ENCODE results near the gene OAS3. TPM values are rescaled to one million over a fixed set of nuclear protein-coding genes. Genes with fewer than 3 reads are reported as not detected.
"Not testable (repeated sequence)": the region's sequence is repeated elsewhere in the genome, so short reads cannot be mapped to it uniquely, and the experiment has no call there.

OAS3 gene
- total RNA-seq, 2 donors from 2014 or later = 0.64 to 0.84 TPM

DNA sequence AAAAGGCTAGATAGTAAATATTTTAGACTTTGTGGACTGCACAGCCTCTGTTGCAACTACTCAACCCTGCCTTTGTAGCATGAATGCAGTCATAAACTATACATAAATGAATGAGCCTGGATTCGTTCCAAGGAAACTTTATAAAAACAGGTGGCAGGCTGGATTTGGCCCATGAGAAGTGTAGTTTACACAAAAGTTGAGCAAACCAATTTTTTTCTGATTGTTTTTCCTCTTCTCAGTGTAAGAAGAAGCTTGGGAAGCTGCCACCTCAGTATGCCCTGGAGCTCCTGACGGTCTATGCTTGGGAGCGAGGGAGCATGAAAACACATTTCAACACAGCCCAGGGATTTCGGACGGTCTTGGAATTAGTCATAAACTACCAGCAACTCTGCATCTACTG lies 22.0 kb upstream of the OAS3 start:
- peaks cover 36% of the 10 kb centered on the region for H3K9me3 Mint-ChIP-seq
- 90 to 95% methylated on average over 5 of the region's 5 CpGs for WGBS, 2 experiments (ENCODE audit: insufficient coverage in 1 of 2, insufficient read length in 1 of 2)
- H3K4me3 Mint-ChIP-seq = no peak overlapping the region
- TF ChIP-seq, protein P1, sequence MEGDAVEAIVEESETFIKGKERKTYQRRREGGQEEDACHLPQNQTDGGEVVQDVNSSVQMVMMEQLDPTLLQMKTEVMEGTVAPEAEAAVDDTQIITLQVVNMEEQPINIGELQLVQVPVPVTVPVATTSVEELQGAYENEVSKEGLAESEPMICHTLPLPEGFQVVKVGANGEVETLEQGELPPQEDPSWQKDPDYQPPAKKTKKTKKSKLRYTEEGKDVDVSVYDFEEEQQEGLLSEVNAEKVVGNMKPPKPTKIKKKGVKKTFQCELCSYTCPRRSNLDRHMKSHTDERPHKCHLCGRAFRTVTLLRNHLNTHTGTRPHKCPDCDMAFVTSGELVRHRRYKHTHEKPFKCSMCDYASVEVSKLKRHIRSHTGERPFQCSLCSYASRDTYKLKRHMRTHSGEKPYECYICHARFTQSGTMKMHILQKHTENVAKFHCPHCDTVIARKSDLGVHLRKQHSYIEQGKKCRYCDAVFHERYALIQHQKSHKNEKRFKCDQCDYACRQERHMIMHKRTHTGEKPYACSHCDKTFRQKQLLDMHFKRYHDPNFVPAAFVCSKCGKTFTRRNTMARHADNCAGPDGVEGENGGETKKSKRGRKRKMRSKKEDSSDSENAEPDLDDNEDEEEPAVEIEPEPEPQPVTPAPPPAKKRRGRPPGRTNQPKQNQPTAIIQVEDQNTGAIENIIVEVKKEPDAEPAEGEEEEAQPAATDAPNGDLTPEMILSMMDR (conservative IDR thresholded peaks at IDR 0.05) = no peak
- H3K9me3 ChIP-seq (ENCODE audit: control insufficient read depth, low read length) = peaks cover 21% of the 10 kb centered on the region
- peaks cover 45% of the 10 kb centered on the region for H3K27me3 Mint-ChIP-seq (ENCODE audit: insufficient read depth)
- no peak overlapping the region for H3K27ac Mint-ChIP-seq
- H3K4me1 ChIP-seq (ENCODE audit: control insufficient read depth, insufficient read depth, low read length) = no peaks in the 10 kb centered on the region
- no peak overlapping the region for H3K4me3 ChIP-seq (ENCODE audit: low read length)
- no peaks in the 10 kb centered on the region for H3K36me3 ChIP-seq (ENCODE audit: control insufficient read depth, insufficient read depth, low read length)
- H3K36me3 Mint-ChIP-seq (ENCODE audit: low read depth) = no peaks in the 10 kb centered on the region
- H3K9ac ChIP-seq (ENCODE audit: extremely low read depth, low read length, poor library complexity, severe bottlenecking) = no peak overlapping the region
- H3K27ac ChIP-seq (ENCODE audit: low read depth, low read length) = no peak overlapping the region
- H3K4me1 Mint-ChIP-seq = no peaks in the 10 kb centered on the region
- peaks cover 6% of the 10 kb centered on the region for H3K27me3 ChIP-seq (ENCODE audit: control insufficient read depth, insufficient read depth, low read length, poor library complexity, severe bottlenecking)
- DNase-seq = no peak

DNA sequence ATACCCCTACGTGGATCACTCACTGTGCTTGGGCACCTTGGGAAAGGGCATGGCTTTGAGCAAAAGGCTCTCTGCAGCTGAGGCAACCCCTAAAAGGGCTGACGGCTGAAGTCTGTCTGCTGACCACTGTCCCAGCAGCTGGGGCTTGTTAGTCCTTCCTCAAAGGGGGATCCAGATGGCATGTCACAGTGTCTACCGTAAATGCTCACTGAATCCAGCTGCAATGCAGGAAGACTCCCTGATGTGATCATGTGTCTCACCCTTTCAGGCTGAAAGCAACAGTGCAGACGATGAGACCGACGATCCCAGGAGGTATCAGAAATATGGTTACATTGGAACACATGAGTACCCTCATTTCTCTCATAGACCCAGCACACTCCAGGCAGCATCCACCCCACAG lies 19.2 kb upstream of the OAS3 start:
- Histone ChIP-seq H3K4me3 (ENCODE audit: low read length) (no peak overlapping the region), H3K27me3 (ENCODE audit: control insufficient read depth, insufficient read depth, low read length, poor library complexity, severe bottlenecking) (peaks cover 6% of the 10 kb centered on the region), H3K4me1 (ENCODE audit: control insufficient read depth, insufficient read depth, low read length) (no peaks in the 10 kb centered on the region), H3K9ac (ENCODE audit: extremely low read depth, low read length, poor library complexity, severe bottlenecking) (no peak overlapping the region), H3K36me3 (ENCODE audit: control insufficient read depth, insufficient read depth, low read length) (no peaks in the 10 kb centered on the region), H3K9me3 (ENCODE audit: control insufficient read depth, low read length) (no peaks in the 10 kb centered on the region), H3K27ac (ENCODE audit: low read depth, low read length) (no peak overlapping the region)
- Mint-ChIP-seq H3K27me3 (ENCODE audit: insufficient read depth) (peaks cover 50% of the 10 kb centered on the region), H3K9me3 (peaks cover 12% of the 10 kb centered on the region), H3K36me3 (ENCODE audit: low read depth) (no peaks in the 10 kb centered on the region), H3K27ac (no peak overlapping the region), H3K4me1 (no peaks in the 10 kb centered on the region), H3K4me3 (no peak overlapping the region)
- DNase-seq = no peak
- TF ChIP-seq, protein P1 (conservative IDR thresholded peaks at IDR 0.05) = no peak
- 89 to 92% methylated on average over 6 of the region's 6 CpGs for WGBS, 2 experiments (ENCODE audit: insufficient coverage in 1 of 2, insufficient read length in 1 of 2)

DNA sequence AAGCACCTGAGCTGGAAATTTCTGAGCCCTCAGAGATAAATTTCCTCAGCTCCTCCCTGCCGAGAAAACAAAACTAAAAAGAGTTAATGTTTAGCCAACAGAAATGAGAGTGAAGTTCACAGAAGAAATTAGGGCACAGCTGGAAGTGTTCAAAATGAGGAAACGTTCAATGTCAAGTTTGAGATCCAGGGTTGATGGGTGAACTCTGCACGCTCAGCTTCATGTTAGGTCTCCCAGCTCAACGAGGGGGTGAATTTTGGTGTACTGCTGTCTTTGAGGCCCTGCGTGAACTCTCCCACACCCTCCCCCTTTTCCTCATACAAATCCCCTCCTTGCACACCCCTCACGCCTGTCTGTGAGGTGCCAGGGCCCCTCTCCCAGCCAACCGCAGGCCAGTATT lies 13.3 kb upstream of the OAS3 start:
- TF ChIP-seq, protein P1 (conservative IDR thresholded peaks at IDR 0.05) = no peak
- H3K27ac Mint-ChIP-seq = no peak overlapping the region
- no peaks in the 10 kb centered on the region for H3K9me3 ChIP-seq (ENCODE audit: control insufficient read depth, low read length)
- no peaks in the 10 kb centered on the region for H3K4me1 Mint-ChIP-seq
- no peak overlapping the region for H3K4me3 Mint-ChIP-seq
- no peaks in the 10 kb centered on the region for H3K27me3 ChIP-seq (ENCODE audit: control insufficient read depth, insufficient read depth, low read length, poor library complexity, severe bottlenecking)
- H3K36me3 Mint-ChIP-seq (ENCODE audit: low read depth) = no peaks in the 10 kb centered on the region
- 71 to 81% methylated on average over 2 to 7 of the region's 7 CpGs for WGBS, 2 experiments (ENCODE audit: insufficient coverage in 1 of 2, insufficient read length in 1 of 2)
- H3K9me3 Mint-ChIP-seq = peaks cover 21% of the 10 kb centered on the region
- no peak overlapping the region for H3K4me3 ChIP-seq (ENCODE audit: low read length)
- no peak overlapping the region for H3K27ac ChIP-seq (ENCODE audit: low read depth, low read length)
- H3K27me3 Mint-ChIP-seq (ENCODE audit: insufficient read depth) = peaks cover 34% of the 10 kb centered on the region
- H3K9ac ChIP-seq (ENCODE audit: extremely low read depth, low read length, poor library complexity, severe bottlenecking) = no peak overlapping the region
- no peak for DNase-seq
- no peaks in the 10 kb centered on the region for H3K4me1 ChIP-seq (ENCODE audit: control insufficient read depth, insufficient read depth, low read length)
- no peaks in the 10 kb centered on the region for H3K36me3 ChIP-seq (ENCODE audit: control insufficient read depth, insufficient read depth, low read length)

DNA sequence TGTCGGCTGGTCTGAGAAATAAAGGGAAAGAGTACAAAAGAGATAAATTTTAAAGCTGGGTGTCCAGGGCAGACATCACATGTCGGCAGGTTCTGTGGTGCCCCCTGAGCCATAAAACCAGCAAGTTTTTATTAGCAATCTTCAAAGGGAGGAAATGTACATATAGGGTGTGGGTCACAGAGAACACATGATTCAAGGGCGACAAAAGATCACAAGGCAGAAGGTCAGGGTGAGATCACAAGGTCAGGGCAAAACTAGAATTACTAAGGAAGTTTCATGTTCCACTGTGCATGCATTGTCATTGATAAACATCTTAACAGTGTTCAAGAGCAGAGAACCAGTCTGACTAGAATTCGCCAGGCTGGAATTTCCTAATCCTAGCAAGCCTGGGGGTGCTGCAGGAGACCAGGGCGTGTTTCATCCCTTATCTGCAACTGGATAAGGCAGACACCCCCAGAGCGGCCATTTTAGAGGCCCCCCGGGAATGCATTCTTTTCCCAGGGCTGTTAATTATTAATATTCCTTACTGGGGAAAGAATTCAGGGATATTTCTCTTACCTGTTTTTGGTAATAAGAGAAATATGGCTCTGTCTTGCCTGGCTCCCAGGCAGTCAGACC lies 11.7 kb upstream of the OAS3 start:
- H3K4me3 Mint-ChIP-seq; H3K27ac Mint-ChIP-seq; H3K27me3 ChIP-seq (ENCODE audit: control insufficient read depth, insufficient read depth, low read length, poor library complexity, severe bottlenecking); H3K4me3 ChIP-seq (ENCODE audit: low read length); H3K9me3 ChIP-seq (ENCODE audit: control insufficient read depth, low read length); H3K27ac ChIP-seq (ENCODE audit: low read depth, low read length); H3K4me1 ChIP-seq (ENCODE audit: control insufficient read depth, insufficient read depth, low read length); DNase-seq; H3K36me3 ChIP-seq (ENCODE audit: control insufficient read depth, insufficient read depth, low read length); H3K9ac ChIP-seq (ENCODE audit: extremely low read depth, low read length, poor library complexity, severe bottlenecking); H3K4me1 Mint-ChIP-seq; H3K36me3 Mint-ChIP-seq (ENCODE audit: low read depth): not testable (repeated sequence)
- 80 to 90% methylated on average over 2 to 7 of the region's 7 CpGs for WGBS, 2 experiments (ENCODE audit: insufficient coverage in 1 of 2, insufficient read length in 1 of 2)
- Mint-ChIP-seq H3K27me3 (ENCODE audit: insufficient read depth) (peaks cover 28% of the 10 kb centered on the region), H3K9me3 (peaks cover 21% of the 10 kb centered on the region)

Data from endodermal cell (in vitro differentiated cells).